DOHH2 (cell line): Measurements from ENCODE around the gene MGAT5.

ENCODE experiments used
- H3F3A ChIP-seq: fragments of 200-600 bp; sonication (generic), shearing (Covaris generic); 2 replicates; pipeline ENCODE4 v1.6.0; 2016; ENCODE audit warnings: antibody characterized with exemption, mild to moderate bottlenecking; ENCODE audit not compliant: control insufficient read depth, insufficient read depth
- H3K27ac ChIP-seq: fragments of 200-600 bp; sonication (generic); 2 replicates; pipeline ENCODE4 v1.5.1; 2014; ENCODE audit warnings: low read depth, mild to moderate bottlenecking, low read length, moderate library complexity
- H3K27me3 ChIP-seq: fragments of 200-600 bp; sonication (generic); 2 replicates; pipeline ENCODE4 v1.6.1; 2014; ENCODE audit warnings: mild to moderate bottlenecking, low read length, mixed read lengths; ENCODE audit not compliant: control insufficient read depth
- H3K36me3 ChIP-seq: fragments of 200-600 bp; sonication (generic); 2 replicates; pipeline ENCODE4 v1.6.1; 2014; ENCODE audit warnings: mild to moderate bottlenecking, low read length, moderate library complexity, mixed read lengths; ENCODE audit not compliant: control insufficient read depth
- H3K4me1 ChIP-seq: fragments of 200-600 bp; sonication (generic); 2 replicates; pipeline ENCODE4 v1.6.1; 2014; ENCODE audit warnings: mild to moderate bottlenecking, low read length, mixed read lengths; ENCODE audit not compliant: control insufficient read depth
- H3K4me2 ChIP-seq: fragments of 200-600 bp; sonication (generic); 2 replicates; pipeline ENCODE4 v1.6.0; 2014; ENCODE audit warnings: mild to moderate bottlenecking, low read length, moderate library complexity
- H3K4me3 ChIP-seq: fragments of 200-600 bp; sonication (generic); 2 replicates; pipeline ENCODE4 v1.5.1; 2014; ENCODE audit warnings: mild to moderate bottlenecking, low read length, mixed read lengths
- H3K79me2 ChIP-seq: fragments of 200-600 bp; sonication (generic); 2 replicates; pipeline ENCODE4 v1.6.1; 2014; ENCODE audit warnings: mild to moderate bottlenecking, low read length, mixed read lengths; ENCODE audit not compliant: control insufficient read depth
- H3K9me2 ChIP-seq: fragments of 200-600 bp; sonication (generic); replicated peaks from 2 replicates; pipeline ENCODE4 v1.6.1; 2014; ENCODE audit warnings: mild to moderate bottlenecking, low read length, mixed read lengths; ENCODE audit not compliant: control insufficient read depth
- H3K9me3 ChIP-seq: fragments of 200-600 bp; sonication (generic); 2 replicates; pipeline ENCODE4 v1.6.1; 2014; ENCODE audit warnings: antibody characterized with exemption, low read length, mixed read lengths; ENCODE audit not compliant: control insufficient read depth, insufficient read depth
- H4K20me1 ChIP-seq: fragments of 200-600 bp; sonication (generic); 2 replicates; pipeline ENCODE4 v1.6.0; 2014; ENCODE audit warnings: low read depth, mild to moderate bottlenecking, antibody characterized with exemption, low read length, moderate library complexity; ENCODE audit not compliant: control insufficient read depth, insufficient read depth
- EZH2phosphoT487 ChIP-seq: fragments of 200-600 bp; sonication (generic); IDR thresholded peaks from 2 replicates; pipeline ENCODE4 v1.6.1; 2017; ENCODE audit warnings: borderline replicate concordance, mild to moderate bottlenecking, antibody characterized with exemption, low read length, moderate library complexity, mixed read lengths
- TF ChIP-seq, protein P1 (sequence below): fragments of 200-600 bp; sonication (generic); IDR thresholded peaks from one replicate; pipeline ENCODE4 v1.5.1; 2014; ENCODE audit warnings: antibody characterized with exemption, mild to moderate bottlenecking, low read depth, low read length; ENCODE audit not compliant: poor library complexity, severe bottlenecking

MGAT5 gene

GRCh38 chr2:134412639-134412999 lies 158.7 kb downstream of the MGAT5 start:
- no peaks in the 10 kb centered on the region for H3K9me3 ChIP-seq
- peak overlapping the region; percentile 87 for H3K27ac ChIP-seq
- no peaks in the 10 kb centered on the region for H4K20me1 ChIP-seq
- peaks cover 4% of the 10 kb centered on the region; the same call in 1 of the 2 replicates for H3K79me2 ChIP-seq
- no peaks in the 10 kb centered on the region for H3K9me2 ChIP-seq
- H3K27me3 ChIP-seq = no peaks in the 10 kb centered on the region
- H3K4me3 ChIP-seq = no peak overlapping the region
- no peak for TF ChIP-seq EZH2phosphoT487
- TF ChIP-seq, protein P1, sequence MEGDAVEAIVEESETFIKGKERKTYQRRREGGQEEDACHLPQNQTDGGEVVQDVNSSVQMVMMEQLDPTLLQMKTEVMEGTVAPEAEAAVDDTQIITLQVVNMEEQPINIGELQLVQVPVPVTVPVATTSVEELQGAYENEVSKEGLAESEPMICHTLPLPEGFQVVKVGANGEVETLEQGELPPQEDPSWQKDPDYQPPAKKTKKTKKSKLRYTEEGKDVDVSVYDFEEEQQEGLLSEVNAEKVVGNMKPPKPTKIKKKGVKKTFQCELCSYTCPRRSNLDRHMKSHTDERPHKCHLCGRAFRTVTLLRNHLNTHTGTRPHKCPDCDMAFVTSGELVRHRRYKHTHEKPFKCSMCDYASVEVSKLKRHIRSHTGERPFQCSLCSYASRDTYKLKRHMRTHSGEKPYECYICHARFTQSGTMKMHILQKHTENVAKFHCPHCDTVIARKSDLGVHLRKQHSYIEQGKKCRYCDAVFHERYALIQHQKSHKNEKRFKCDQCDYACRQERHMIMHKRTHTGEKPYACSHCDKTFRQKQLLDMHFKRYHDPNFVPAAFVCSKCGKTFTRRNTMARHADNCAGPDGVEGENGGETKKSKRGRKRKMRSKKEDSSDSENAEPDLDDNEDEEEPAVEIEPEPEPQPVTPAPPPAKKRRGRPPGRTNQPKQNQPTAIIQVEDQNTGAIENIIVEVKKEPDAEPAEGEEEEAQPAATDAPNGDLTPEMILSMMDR = no peak
- peaks cover 9% of the 10 kb centered on the region for H3F3A ChIP-seq
- H3K4me2 ChIP-seq = peak overlapping the region; percentile 73; the same call in 1 of the 2 replicates
- H3K36me3 ChIP-seq = peaks cover 48% of the 10 kb centered on the region
- H3K4me1 ChIP-seq = peaks cover 35% of the 10 kb centered on the region

GRCh38 chr2:134413430-134413829 lies 159.6 kb downstream of the MGAT5 start:
- no peak overlapping the region for H3K4me3 ChIP-seq
- H3K4me1 ChIP-seq = peaks cover 35% of the 10 kb centered on the region
- no peaks in the 10 kb centered on the region for H3K9me3 ChIP-seq
- no peak overlapping the region for H3K27ac ChIP-seq
- H3K36me3 ChIP-seq = peaks cover 44% of the 10 kb centered on the region
- no peaks in the 10 kb centered on the region for H4K20me1 ChIP-seq
- H3K79me2 ChIP-seq = peaks cover 4% of the 10 kb centered on the region; the same call in 1 of the 2 replicates
- H3F3A ChIP-seq = peaks cover 9% of the 10 kb centered on the region
- no peaks in the 10 kb centered on the region for H3K27me3 ChIP-seq
- H3K9me2 ChIP-seq = no peaks in the 10 kb centered on the region
- TF ChIP-seq, protein P1 = no peak
- TF ChIP-seq EZH2phosphoT487 = no peak
- H3K4me2 ChIP-seq = no peak overlapping the region

GRCh38 chr2:134413912-134414311 lies 160.0 kb downstream of the MGAT5 start:
- peaks cover 44% of the 10 kb centered on the region for H3K36me3 ChIP-seq
- no peaks in the 10 kb centered on the region for H4K20me1 ChIP-seq
- no peaks in the 10 kb centered on the region for H3K9me2 ChIP-seq
- H3K79me2 ChIP-seq = peaks cover 4% of the 10 kb centered on the region; the same call in 1 of the 2 replicates
- H3K27ac ChIP-seq = no peak overlapping the region
- no peak overlapping the region for H3K4me2 ChIP-seq
- peaks cover 35% of the 10 kb centered on the region for H3K4me1 ChIP-seq
- H3K4me3 ChIP-seq = no peak overlapping the region
- H3F3A ChIP-seq = peaks cover 9% of the 10 kb centered on the region
- no peaks in the 10 kb centered on the region for H3K27me3 ChIP-seq
- no peak for TF ChIP-seq EZH2phosphoT487
- TF ChIP-seq, protein P1 = no peak
- no peaks in the 10 kb centered on the region for H3K9me3 ChIP-seq

- Histone ChIP-seq H3K9me2 (no peaks in the 10 kb centered on the region), H3K27me3 (no peaks in the 10 kb centered on the region), H3K4me1 (peaks cover 17% of the 10 kb centered on the region), H3K4me2 (no peak overlapping the region), H3K79me2 (peaks cover under 1% of the 10 kb centered on the region; the same call in 1 of the 2 replicates), H3F3A (peaks cover 4% of the 10 kb centered on the region), H3K4me3 (no peak overlapping the region), H3K27ac (no peak overlapping the region), H4K20me1 (no peaks in the 10 kb centered on the region), H3K9me3 (no peaks in the 10 kb centered on the region), H3K36me3 (peaks cover 35% of the 10 kb centered on the region)
- TF ChIP-seq, protein P1 = no peak
- TF ChIP-seq EZH2phosphoT487 = no peak
Observed at GRCh38 chr2:134416018-134416417, 162.1 kb downstream of the MGAT5 start.
